Brain microvascular endothelial cell (primary cell): Measurements from ENCODE around the gene CLRN1.
"Not testable (repeated sequence)": the region's sequence is repeated elsewhere in the genome, so short reads cannot be mapped to it uniquely, and the experiment has no call there.

Experiments used
- DNase-seq: peaks from one replicate; pipeline ENCODE4 v3.0.0-alpha.2; 2020
- H3K27ac ChIP-seq: fragments of 250-450 bp; sonication (Bioruptor Pico); 2 replicates; pipeline ENCODE4 v1.5.1; 2020; ENCODE audit warnings: mild to moderate bottlenecking, moderate library complexity
- H3K27me3 ChIP-seq: fragments of 250-450 bp; sonication (Bioruptor Pico); replicated peaks from 2 replicates; pipeline ENCODE4 v1.5.1; 2020; ENCODE audit warnings: mild to moderate bottlenecking
- H3K36me3 ChIP-seq: fragments of 250-450 bp; sonication (Bioruptor Pico); replicated peaks from 2 replicates; pipeline ENCODE4 v1.5.1; 2020; ENCODE audit warnings: mild to moderate bottlenecking
- H3K4me3 ChIP-seq: 2 replicates; pipeline ENCODE4 v1.5.1; 2011; ENCODE audit warnings: low read depth, mild to moderate bottlenecking, control low read depth, low read length, moderate library complexity
- CTCF ChIP-seq: IDR thresholded peaks from 2 replicates; pipeline ENCODE4 v1.5.1; 2011; ENCODE audit warnings: low read depth, mild to moderate bottlenecking, moderate library complexity, low read length, control low read depth, inconsistent platforms; ENCODE audit errors: missing control alignments
- in situ Hi-C: cut with HindIII; loops from 2 replicates; pipeline ENCODE4 v1.10.0; 2017; ENCODE audit warnings: low sequenced_read_pairs, low pct_ligation_motif_present

CLRN1 gene

GRCh38 chr3:151002003-151002981 is 29.8 kb upstream of the CLRN1 start:
- no peak overlapping the region for H3K27ac ChIP-seq
- no peak overlapping the region for H3K4me3 ChIP-seq
- H3K36me3 ChIP-seq: no peaks in the 10 kb centered on the region
- no peak for TF ChIP-seq CTCF
- no peaks in the 10 kb centered on the region for H3K27me3 ChIP-seq
- no peak for DNase-seq
- in situ Hi-C loops: no loop called here

GRCh38 chr3:150998996-150999395 is 26.5 kb upstream of the CLRN1 start:
- in situ Hi-C loops: no loop called here
- DNase-seq: no peak
- TF ChIP-seq CTCF: no peak
- Histone ChIP-seq H3K27ac (no peak overlapping the region), H3K36me3 (no peaks in the 10 kb centered on the region), H3K4me3 (no peak overlapping the region), H3K27me3 (no peaks in the 10 kb centered on the region)

- in situ Hi-C loops: no loop called here
These were observed 24.2 kb upstream of the CLRN1 start for GRCh38 chr3:150996731-150997130.

GRCh38 chr3:150995510-150995909 is 23.0 kb upstream of the CLRN1 start:
- DNase-seq: no peak
- H3K27ac ChIP-seq: no peak overlapping the region

More at GRCh38 chr3:150996731-150997130, 24.2 kb upstream of the CLRN1 start:
- DNase-seq: no peak
- H3K27me3 ChIP-seq: peaks cover 2% of the 10 kb centered on the region
- no peaks in the 10 kb centered on the region for H3K36me3 ChIP-seq
- H3K4me3 ChIP-seq: no peak overlapping the region
- no peak for TF ChIP-seq CTCF
- no peak overlapping the region for H3K27ac ChIP-seq

GRCh38 chr3:150989208-150989607 is 16.7 kb upstream of the CLRN1 start:
- Histone ChIP-seq H3K4me3 (no peak overlapping the region), H3K27me3 (peaks cover 3% of the 10 kb centered on the region), H3K36me3 (no peaks in the 10 kb centered on the region), H3K27ac (no peak overlapping the region)
- DNase-seq: no peak
- TF ChIP-seq CTCF: no peak
- in situ Hi-C loops: no loop called here

More at GRCh38 chr3:150995510-150995909, 23.0 kb upstream of the CLRN1 start:
- H3K27me3 ChIP-seq: peaks cover 2% of the 10 kb centered on the region
- no peaks in the 10 kb centered on the region for H3K36me3 ChIP-seq
- no peak overlapping the region for H3K4me3 ChIP-seq
- no peak for TF ChIP-seq CTCF
- in situ Hi-C loops: no loop called here

- H3K4me3 ChIP-seq, H3K27ac ChIP-seq, H3K27me3 ChIP-seq, in situ Hi-C loops, H3K36me3 ChIP-seq, DNase-seq: not testable (repeated sequence)
These were observed 15.9 kb upstream of the CLRN1 start for GRCh38 chr3:150988395-150988794.
